NB4 (cell line): ENCODE measurements around the gene EXD3.

Experiments
- DNase-seq: peaks from one replicate; pipeline ENCODE4 v3.0.0; 2010; ENCODE audit warnings: low read depth
- H3K4me3 ChIP-seq: one replicate; pipeline ENCODE4 v1.5.1; 2011; ENCODE audit warnings: mild to moderate bottlenecking, low read depth, low read length, moderate library complexity
- CTCF ChIP-seq: IDR thresholded peaks from one replicate; pipeline ENCODE4 v1.5.1; 2012; ENCODE audit warnings: low read depth, low read length
- MAX ChIP-seq: IDR thresholded peaks from 2 replicates; pipeline ENCODE4 v1.6.1; 2011; ENCODE audit warnings: low read depth, low read length
- MYC ChIP-seq: IDR thresholded peaks from 2 replicates; pipeline ENCODE4 v1.6.1; 2011; ENCODE audit warnings: low read depth, low read length
- POLR2A ChIP-seq: IDR thresholded peaks from 2 replicates; pipeline ENCODE4 v1.6.1; 2011; ENCODE audit warnings: mild to moderate bottlenecking; ENCODE audit not compliant: insufficient read length; ENCODE audit errors: extremely low read depth

EXD3 gene

GRCh38 chr9:137319739-137320551 is 103.0 kb downstream of the EXD3 start:
- no peak for DNase-seq
- TF ChIP-seq MAX (no peak), MYC (no peak), CTCF (no peak), POLR2A (no peak)
- no peak overlapping the region for H3K4me3 ChIP-seq

- no peak for DNase-seq
- TF ChIP-seq CTCF = no peak
- no peak for TF ChIP-seq MAX
- TF ChIP-seq POLR2A = no peak
- no peak for TF ChIP-seq MYC
- no peak overlapping the region for H3K4me3 ChIP-seq
These were observed 103.8 kb downstream of the EXD3 start for GRCh38 chr9:137319011-137319738.

- no peak overlapping the region for H3K4me3 ChIP-seq
- TF ChIP-seq MAX (no peak), POLR2A (no peak)
- DNase-seq = no peak
These were observed 104.4 kb downstream of the EXD3 start for GRCh38 chr9:137318602-137319001.

DNA sequence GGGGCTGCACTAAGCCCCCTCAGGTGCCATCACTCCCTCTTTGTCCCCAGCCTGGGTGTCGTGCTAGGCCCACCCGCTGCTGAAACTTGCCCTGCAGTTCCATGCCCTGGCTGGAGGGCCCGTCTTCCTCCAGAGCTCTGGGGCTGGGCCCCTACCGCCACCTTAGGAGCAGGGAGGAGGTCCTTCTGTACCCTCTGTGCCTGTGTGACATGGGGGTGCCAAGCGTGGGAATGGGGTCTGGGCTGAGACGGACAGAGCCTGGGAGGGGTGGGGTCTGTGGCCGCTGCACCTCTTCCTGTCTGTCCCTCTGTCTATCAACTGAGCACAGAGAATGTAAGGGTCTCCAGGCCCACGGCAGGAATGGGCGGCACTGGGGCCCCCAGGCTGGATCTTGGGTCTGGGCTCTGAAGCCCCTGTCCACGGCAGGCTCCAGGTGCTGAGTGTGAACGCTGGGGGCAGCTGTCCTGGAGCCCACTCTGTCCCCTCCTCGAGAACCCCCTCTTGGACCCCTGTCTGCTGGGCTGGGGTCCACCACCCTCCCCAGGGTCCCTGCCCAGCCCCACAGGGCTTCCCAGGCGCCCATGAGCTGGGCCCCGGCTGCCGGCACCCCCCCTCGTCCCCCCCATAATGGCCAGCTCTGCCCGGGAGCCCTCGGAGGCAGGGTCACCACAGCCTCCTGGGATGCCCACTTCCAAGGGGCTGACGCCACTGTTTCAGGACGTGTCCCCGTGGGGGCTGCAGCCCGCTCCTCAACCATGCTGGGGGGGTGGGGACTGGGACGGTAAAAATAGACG is 105.0 kb downstream of the EXD3 start:
- DNase-seq = no peak
- no peak for TF ChIP-seq POLR2A
- TF ChIP-seq CTCF = no peak
- no peak for TF ChIP-seq MAX
- TF ChIP-seq MYC = no peak
- H3K4me3 ChIP-seq = no peak overlapping the region

GRCh38 chr9:137317021-137317717 is 105.8 kb downstream of the EXD3 start:
- no peak for DNase-seq
- no peak overlapping the region for H3K4me3 ChIP-seq
- no peak for TF ChIP-seq POLR2A
- no peak for TF ChIP-seq CTCF
- no peak for TF ChIP-seq MAX
- no peak for TF ChIP-seq MYC
